Hepatocyte (in vitro differentiated cells): Measurements from ENCODE around the gene LYZL2. TPM values are rescaled to one million over a fixed set of nuclear protein-coding genes. Genes with fewer than 3 reads are reported as not detected.
"Not testable (repeated sequence)": the region's sequence is repeated elsewhere in the genome, so short reads cannot be mapped to it uniquely, and the experiment has no call there.

Source experiments
- DNase-seq: peaks from one replicate; pipeline ENCODE4 v3.0.0-alpha.2; 2016; ENCODE audit warnings: low spot score
- H2AFZ ChIP-seq: fragments of 200-600 bp; sonication (generic); 2 replicates; pipeline ENCODE4 v1.6.0; 2016; ENCODE audit warnings: antibody characterized with exemption, mild to moderate bottlenecking
- H3K27ac ChIP-seq: fragments of 200-600 bp; sonication (generic); 2 replicates; pipeline ENCODE4 v1.5.1; 2016; ENCODE audit warnings: mild to moderate bottlenecking
- H3K27me3 ChIP-seq: fragments of 200-600 bp; sonication (generic); 2 replicates; pipeline ENCODE4 v1.6.1; 2016
- H3K36me3 ChIP-seq: fragments of 200-600 bp; sonication (generic); replicated peaks from 2 replicates; pipeline ENCODE4 v1.5.1; 2016; ENCODE audit warnings: low read depth; ENCODE audit not compliant: insufficient read depth
- H3K4me1 ChIP-seq: fragments of 200-600 bp; sonication (generic); 2 replicates; pipeline ENCODE4 v1.5.1; 2016; ENCODE audit warnings: mild to moderate bottlenecking, moderate library complexity; ENCODE audit not compliant: insufficient read depth
- H3K4me2 ChIP-seq: fragments of 200-600 bp; sonication (generic); 2 replicates; pipeline ENCODE4 v1.6.0; 2016
- H3K4me3 ChIP-seq: fragments of 200-600 bp; sonication (generic); 2 replicates; pipeline ENCODE4 v1.5.1; 2016; ENCODE audit warnings: mild to moderate bottlenecking
- H3K79me2 ChIP-seq: fragments of 200-600 bp; sonication (generic); 2 replicates; pipeline ENCODE4 v1.6.0; 2017; ENCODE audit warnings: mild to moderate bottlenecking
- H3K9me2 ChIP-seq: fragments of 200-600 bp; sonication (generic); replicated peaks from 2 replicates; pipeline ENCODE4 v1.6.0; 2017; ENCODE audit warnings: mild to moderate bottlenecking; ENCODE audit not compliant: insufficient read depth
- H3K9me3 ChIP-seq: fragments of 200-600 bp; sonication (generic); 2 replicates; pipeline ENCODE4 v1.5.1; 2016; ENCODE audit warnings: low read depth, mild to moderate bottlenecking
- H4K20me1 ChIP-seq: fragments of 200-600 bp; sonication (generic); 2 replicates; pipeline ENCODE4 v1.6.0; 2016; ENCODE audit warnings: mild to moderate bottlenecking; ENCODE audit not compliant: insufficient read depth, poor library complexity, severe bottlenecking
- CTCF ChIP-seq: fragments of 200-600 bp; sonication (generic); IDR thresholded peaks from 2 replicates; pipeline ENCODE4 v1.5.1; 2016; ENCODE audit warnings: antibody characterized with exemption, mild to moderate bottlenecking; ENCODE audit not compliant: poor library complexity
- EZH2 ChIP-seq: fragments of 200-600 bp; sonication (generic); IDR thresholded peaks from 2 replicates; pipeline ENCODE4 v1.6.1; 2016; ENCODE audit warnings: antibody characterized with exemption, mild to moderate bottlenecking, borderline replicate concordance
- EZH2phosphoT487 ChIP-seq: fragments of 200-600 bp; sonication (generic); IDR thresholded peaks from one replicate; pipeline ENCODE4 v1.6.1; 2018; ENCODE audit warnings: antibody characterized with exemption, mild to moderate bottlenecking, low read depth, moderate library complexity; ENCODE audit not compliant: unreplicated experiment, severe bottlenecking
- WGBS: methylation state at CpG from one replicate; pipeline ENCODE4 v1.1.6; 2016; ENCODE audit warnings: low lambda C conversion rate; ENCODE audit errors: missing lambda C conversion rate; 5-methylcytosine and 5-hydroxymethylcytosine counted together
- polyA plus RNA-seq: library from polyadenylated mRNA; unstranded; fragments of >200 nt; fragmentation: Nextera tagmentation; extraction: Ambion mirVana; gene quantifications from 2 replicates; pipeline ENCODE4 v1.2.1, GENCODE V29; 2016
- total RNA-seq: library from RNA; depleted of rRNA; stranded (reverse); fragments of >200 nt; gene quantifications from 2 replicates; pipeline ENCODE4 v1.2.3, GENCODE V29; 2014

LYZL2 gene
- total and polyA plus RNA-seq, 2 experiments from 2014 or later, result not detected

- Histone ChIP-seq H3K27me3 (no peaks in the 10 kb centered on the region), H3K4me3 (no peak overlapping the region), H2AFZ (no peak overlapping the region), H4K20me1 (no peaks in the 10 kb centered on the region), H3K79me2 (no peaks in the 10 kb centered on the region), H3K4me1 (peaks cover 3% of the 10 kb centered on the region), H3K9me2 (no peaks in the 10 kb centered on the region), H3K9me3 (no peaks in the 10 kb centered on the region), H3K4me2 (no peak overlapping the region), H3K36me3 (no peaks in the 10 kb centered on the region), H3K27ac (no peak overlapping the region)
- no peak for DNase-seq
- WGBS, result 90% methylated on average over 4 of the region's 4 CpGs
- TF ChIP-seq CTCF, result no peak
- TF ChIP-seq EZH2, result no peak
- no peak for TF ChIP-seq EZH2phosphoT487
Measured at GRCh38 chr10:30594077-30594476, 35.5 kb downstream of the LYZL2 start.

GRCh38 chr10:30592770-30593169, 36.8 kb downstream of the LYZL2 start:
- not testable (repeated sequence) for H3K36me3 ChIP-seq, H3K27ac ChIP-seq, DNase-seq, H3K4me1 ChIP-seq, H3K9me3 ChIP-seq, H3K4me3 ChIP-seq, H3K27me3 ChIP-seq, H2AFZ ChIP-seq, H3K79me2 ChIP-seq, H4K20me1 ChIP-seq, H3K4me2 ChIP-seq, H3K9me2 ChIP-seq
- WGBS, result 60% methylated on average over 3 of the region's 3 CpGs

GRCh38 chr10:30591249-30591670, 38.3 kb downstream of the LYZL2 start:
- Histone ChIP-seq H3K79me2 (no peaks in the 10 kb centered on the region), H3K4me3 (no peak overlapping the region), H3K36me3 (no peaks in the 10 kb centered on the region), H3K9me2 (no peaks in the 10 kb centered on the region), H2AFZ (no peak overlapping the region), H3K27ac (no peak overlapping the region), H3K4me1 (peaks cover under 1% of the 10 kb centered on the region), H3K27me3 (no peaks in the 10 kb centered on the region), H4K20me1 (no peaks in the 10 kb centered on the region), H3K4me2 (no peak overlapping the region), H3K9me3 (no peaks in the 10 kb centered on the region)
- TF ChIP-seq CTCF (peak; percentile 78), EZH2 (no peak)
- WGBS, result 2% methylated on average over 5 of the region's 5 CpGs
- DNase-seq, result peak; percentile 72

- H3K9me2 ChIP-seq, result no peaks in the 10 kb centered on the region
- no peaks in the 10 kb centered on the region for H3K27me3 ChIP-seq
- no peak overlapping the region for H3K4me2 ChIP-seq
- WGBS, result 93% methylated on average over 7 of the region's 7 CpGs
- no peak overlapping the region for H2AFZ ChIP-seq
- H3K36me3 ChIP-seq, result no peaks in the 10 kb centered on the region
- TF ChIP-seq EZH2 (no peak), CTCF (no peak), EZH2phosphoT487 (no peak)
- H3K79me2 ChIP-seq, result no peaks in the 10 kb centered on the region
- H3K4me1 ChIP-seq, result no peaks in the 10 kb centered on the region
- no peak overlapping the region for H3K27ac ChIP-seq
- H3K4me3 ChIP-seq, result no peak overlapping the region
- no peak for DNase-seq
- no peaks in the 10 kb centered on the region for H4K20me1 ChIP-seq
- H3K9me3 ChIP-seq, result no peaks in the 10 kb centered on the region
Measured at GRCh38 chr10:30589441-30589840, 40.1 kb downstream of the LYZL2 start.
